Body of pancreas (tissue), 4 donors: ENCODE data around the gene MXD4. TPM values are rescaled to one million over a fixed set of nuclear protein-coding genes. Genes with fewer than 3 reads are reported as not detected.
A peak's percentile ranks its signal among the peaks of the same experiment; 100 is the strongest.
"Not testable (repeated sequence)": the region's sequence is repeated elsewhere in the genome, so short reads cannot be mapped to it uniquely, and the experiment has no call there.

Experiments used
- ATAC-seq: fragments of 150-250 bp; one replicate; pipeline ENCODE4 v1.9.1; 2016
- DNase-seq, 4 donors: peaks; one replicate each; pipeline ENCODE4 v3.0.0-alpha.2; 2019
- H3K27ac ChIP-seq, 4 donors: fragments of 200-600 bp; sonication (generic); 1 replicate in 3 of 4; 2 replicates in 1 of 4; pipeline versions ENCODE4 v1.5.1 to v1.6.1; 2016 to 2019; ENCODE audit warnings: mild to moderate bottlenecking in 1 of 4, mixed read lengths in 1 of 4, moderate library complexity in 1 of 4
- H3K27me3 ChIP-seq, 2 donors: fragments of 200-600 bp; sonication (generic); one replicate each; pipeline ENCODE4 v1.6.0; 2016; ENCODE audit warnings: mild to moderate bottlenecking in 1 of 2
- H3K36me3 ChIP-seq, 2 donors: fragments of 200-600 bp; sonication (generic); replicated peaks in 1 of 2; 2 replicates each; pipeline ENCODE4 v1.5.1; 2016; ENCODE audit warnings: low read depth in 2 of 2; ENCODE audit not compliant: insufficient read depth in 1 of 2
- H3K4me1 ChIP-seq: fragments of 200-600 bp; sonication (generic); one replicate; pipeline ENCODE4 v1.6.0; 2016
- H3K4me3 ChIP-seq, 2 donors: fragments of 200-600 bp; sonication (generic); 1 replicate in 1 of 2; 2 replicates in 1 of 2; pipeline ENCODE4 v1.5.1; 2016 to 2019
- H3K9me3 ChIP-seq, 3 donors: fragments of 200-600 bp; sonication (generic); 1 replicate in 2 of 3; 2 replicates in 1 of 3; pipeline ENCODE4 v1.5.1; 2016
- POLR2A ChIP-seq, 3 donors: fragments of 450-650 bp; IDR thresholded peaks; one replicate each; pipeline ENCODE4 v1.6.1; 2016; ENCODE audit warnings: antibody characterized with exemption in 3 of 3, mild to moderate bottlenecking in 2 of 3
- WGBS, 2 donors: methylation state at CpG; one replicate each; pipeline ENCODE4 v1.1.5; 2017; 5-methylcytosine and 5-hydroxymethylcytosine counted together
- intact Hi-C: fragments of 100-400 bp; cut with DNase I; formaldehyde crosslinking; loops from one replicate; pipeline ENCODE4 v1.15.1; 2023
- total RNA-seq, 2 donors: library from RNA; depleted of rRNA; stranded (reverse); fragments of >200 nt; gene quantifications; one replicate each; pipeline ENCODE4 v1.1.0, GENCODE V29; 2016
- TF ChIP-seq, protein P1 (sequence below), 7 experiments: fragments of 450-650 bp in 4 of 7; fragments of 200-600 bp in 3 of 7; sonication (generic) in 3 of 7; IDR thresholded peaks; one replicate each; pipeline ENCODE4 v1.5.1; 2016 to 2019; ENCODE audit warnings: antibody characterized with exemption in 7 of 7

The MXD4 gene
- total RNA-seq, 2 donors from 2014 or later, result 40.7 to 45.5 TPM

- peaks cover 32% of the 10 kb centered on the region for H3K4me1 ChIP-seq
- peaks cover 0 to 2% of the 10 kb centered on the region in 2 donors for H3K36me3 ChIP-seq
- H3K27me3 ChIP-seq, result no peaks in the 10 kb centered on the region
- DNase-seq, result no peak
- WGBS, 2 donors, result 34 to 62% methylated on average over 3 of the region's 3 CpGs
- H3K4me3 ChIP-seq, result no peak overlapping the region
- ATAC-seq, result no peak
- TF ChIP-seq, protein P1, sequence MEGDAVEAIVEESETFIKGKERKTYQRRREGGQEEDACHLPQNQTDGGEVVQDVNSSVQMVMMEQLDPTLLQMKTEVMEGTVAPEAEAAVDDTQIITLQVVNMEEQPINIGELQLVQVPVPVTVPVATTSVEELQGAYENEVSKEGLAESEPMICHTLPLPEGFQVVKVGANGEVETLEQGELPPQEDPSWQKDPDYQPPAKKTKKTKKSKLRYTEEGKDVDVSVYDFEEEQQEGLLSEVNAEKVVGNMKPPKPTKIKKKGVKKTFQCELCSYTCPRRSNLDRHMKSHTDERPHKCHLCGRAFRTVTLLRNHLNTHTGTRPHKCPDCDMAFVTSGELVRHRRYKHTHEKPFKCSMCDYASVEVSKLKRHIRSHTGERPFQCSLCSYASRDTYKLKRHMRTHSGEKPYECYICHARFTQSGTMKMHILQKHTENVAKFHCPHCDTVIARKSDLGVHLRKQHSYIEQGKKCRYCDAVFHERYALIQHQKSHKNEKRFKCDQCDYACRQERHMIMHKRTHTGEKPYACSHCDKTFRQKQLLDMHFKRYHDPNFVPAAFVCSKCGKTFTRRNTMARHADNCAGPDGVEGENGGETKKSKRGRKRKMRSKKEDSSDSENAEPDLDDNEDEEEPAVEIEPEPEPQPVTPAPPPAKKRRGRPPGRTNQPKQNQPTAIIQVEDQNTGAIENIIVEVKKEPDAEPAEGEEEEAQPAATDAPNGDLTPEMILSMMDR (IDR thresholded peaks at IDR 0.05), result no peak
- TF ChIP-seq POLR2A (IDR thresholded peaks at IDR 0.05), result no peak
- no peaks in the 10 kb centered on the region for H3K9me3 ChIP-seq
- no peak overlapping the region for H3K27ac ChIP-seq
- intact Hi-C loops, result no loop called here
Observed at GRCh38 chr4:2236944-2237666, 24.8 kb downstream of the MXD4 start.

DNA sequence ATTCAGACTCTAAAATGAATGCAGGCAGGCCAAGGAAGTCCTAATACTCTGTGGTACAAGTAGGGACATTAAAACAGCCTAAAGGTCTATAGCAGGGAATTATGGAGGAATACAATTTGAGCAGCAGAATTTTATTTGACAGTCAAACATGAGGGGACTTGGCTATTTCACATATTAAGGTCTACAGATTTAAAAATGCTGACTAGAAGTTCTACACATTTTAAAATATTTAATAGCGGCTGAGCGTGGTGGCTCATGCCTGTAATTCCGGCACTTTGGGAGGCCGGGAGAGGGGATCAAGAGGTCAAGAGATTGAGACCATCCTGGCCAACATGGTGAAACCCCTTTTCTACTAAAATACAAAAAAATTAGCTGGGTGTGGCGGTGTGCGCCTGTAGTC is 30.8 kb downstream of the MXD4 start:
- no peak for ATAC-seq
- WGBS, 2 donors, result 96 to 99% methylated on average over 6 of the region's 6 CpGs

DNA sequence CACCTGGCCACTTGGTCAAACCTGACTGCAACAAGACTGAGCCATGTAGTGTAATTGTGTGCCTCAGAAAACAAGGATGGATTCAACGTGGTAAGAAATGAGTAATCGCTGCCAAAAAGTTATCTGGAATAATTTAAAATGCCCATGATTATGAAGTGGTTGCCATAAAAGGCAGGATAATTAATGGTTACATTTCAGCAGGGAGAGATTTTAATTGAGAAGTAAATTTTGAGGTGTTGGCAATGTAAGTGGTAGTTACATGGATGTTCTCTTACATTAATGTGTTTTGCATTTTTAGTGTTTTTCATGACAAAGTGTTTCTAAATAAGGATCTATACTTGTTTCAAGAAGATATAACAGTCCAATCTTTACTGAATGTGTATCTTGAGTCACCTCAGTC is 35.6 kb downstream of the MXD4 start:
- Histone ChIP-seq H3K9me3 (no peaks in the 10 kb centered on the region), H3K27ac (no peak overlapping the region), H3K4me3 (no peak overlapping the region), H3K4me1 (peaks cover 13% of the 10 kb centered on the region), H3K27me3 (no peaks in the 10 kb centered on the region), H3K36me3 (no peaks in the 10 kb centered on the region)
- intact Hi-C loops, result no loop called here
- DNase-seq (no peak), ATAC-seq (no peak)
- TF ChIP-seq POLR2A (IDR thresholded peaks at IDR 0.05), result no peak
- TF ChIP-seq, protein P1 (IDR thresholded peaks at IDR 0.05), result no peak
- WGBS, 2 donors, result 57 to 78% methylated on average over 2 of the region's 2 CpGs

More for the DNA sequence above, 30.8 kb downstream of the MXD4 start:
- Histone ChIP-seq H3K4me3 (no peak overlapping the region), H3K27me3 (no peaks in the 10 kb centered on the region), H3K4me1 (no peaks in the 10 kb centered on the region), H3K9me3 (no peaks in the 10 kb centered on the region), H3K27ac (no peak overlapping the region), H3K36me3 (no peaks in the 10 kb centered on the region)
- DNase-seq, result no peak
- intact Hi-C loops, result no loop called here
- no peak for TF ChIP-seq POLR2A (IDR thresholded peaks at IDR 0.05)
- TF ChIP-seq, protein P1 (IDR thresholded peaks at IDR 0.05), result no peak

- Histone ChIP-seq H3K27me3 (no peaks in the 10 kb centered on the region), H3K4me1 (peaks cover 13% of the 10 kb centered on the region), H3K9me3 (no peaks in the 10 kb centered on the region), H3K36me3 (no peaks in the 10 kb centered on the region), H3K4me3 (no peak overlapping the region), H3K27ac (peak overlapping the region in 3 of 4 donors; percentile 26 to 51 (median 29))
- 23 to 40% methylated on average over 2 of the region's 2 CpGs for WGBS, 2 donors
- intact Hi-C loops, result no loop called here
- ATAC-seq (peak; percentile 58), DNase-seq (peak; percentile 34 to 75 (median 60))
- no peak for TF ChIP-seq POLR2A (IDR thresholded peaks at IDR 0.05)
- TF ChIP-seq, protein P1 (IDR thresholded peaks at IDR 0.05), result no peak
Observed at GRCh38 chr4:2222838-2223237, 39.1 kb downstream of the MXD4 start.

DNA sequence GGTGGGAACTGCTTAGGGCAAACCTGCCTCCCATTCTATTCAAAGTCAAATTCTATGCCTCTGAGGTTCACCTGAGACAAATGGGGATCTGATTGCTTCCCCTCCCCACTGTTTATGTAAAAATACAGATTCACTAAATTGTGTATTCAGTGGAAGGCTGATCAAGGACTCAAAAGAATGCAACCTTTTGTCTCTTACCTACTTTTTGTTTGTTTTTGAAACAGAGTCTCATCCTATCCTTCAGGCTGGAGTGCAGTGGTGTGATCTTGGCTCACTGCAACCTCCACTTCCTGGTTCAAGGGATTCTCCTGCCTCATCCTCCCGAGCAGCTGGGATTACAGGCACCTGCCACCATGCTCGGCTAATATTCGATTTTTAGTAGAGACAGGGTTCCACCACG is 40.5 kb downstream of the MXD4 start:
- intact Hi-C loops, DNase-seq, ATAC-seq, H3K36me3 ChIP-seq, H3K9me3 ChIP-seq, H3K27ac ChIP-seq, H3K27me3 ChIP-seq, H3K4me3 ChIP-seq: not testable (repeated sequence)
- 63 to 71% methylated on average over 4 of the region's 4 CpGs for WGBS, 2 donors
- H3K4me1 ChIP-seq, result peaks cover 13% of the 10 kb centered on the region
